ENCODE measurements around the gene LAPTM5.

The LAPTM5 gene

DNA sequence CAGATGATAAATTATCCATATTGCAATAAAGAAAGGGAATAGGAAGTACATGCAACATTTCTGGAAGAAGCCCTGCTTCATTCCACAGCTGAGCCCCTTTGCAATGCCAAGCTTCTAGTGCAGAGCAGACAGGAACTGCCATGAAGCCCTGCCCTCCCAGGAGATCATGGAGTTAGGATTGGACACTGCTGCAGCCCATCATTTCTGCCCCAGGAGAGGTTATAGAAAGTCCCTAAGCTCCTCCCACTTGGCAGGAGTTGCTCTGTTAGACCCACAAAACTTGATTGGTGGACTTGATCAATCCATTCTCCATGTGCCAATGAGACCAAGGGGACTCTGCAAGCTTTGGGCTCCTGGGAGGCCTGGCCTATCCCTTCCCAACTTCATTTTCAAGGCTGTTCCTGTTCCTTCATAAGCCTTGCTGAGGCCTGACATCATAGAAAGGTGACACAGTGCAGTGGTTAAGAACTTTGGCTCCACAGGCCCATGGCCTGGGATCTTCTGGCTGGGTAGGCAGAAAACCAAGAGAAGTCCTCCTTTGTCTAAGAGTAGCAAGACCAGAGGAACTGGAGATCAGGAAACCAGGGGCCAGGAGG, 1.3 kb upstream of the LAPTM5 start:
- H3K9ac ChIP-seq (ENCODE audit: low read length), result no peak overlapping the region
- H3K36me3 ChIP-seq (ENCODE audit: insufficient read depth, low read length), result no peaks in the 10 kb centered on the region
- H3K9me3 ChIP-seq (ENCODE audit: low read length), result no peaks in the 10 kb centered on the region
- no peak overlapping the region for H3K4me3 ChIP-seq (ENCODE audit: low read depth in 1 of 2, low read length in 2 of 2)
- H3K27me3 ChIP-seq (ENCODE audit: control insufficient read depth in 1 of 2, insufficient read depth in 2 of 2, low read length in 2 of 2), result no peaks in the 10 kb centered on the region
- no peak overlapping the region for H3K27ac ChIP-seq (ENCODE audit: low read depth, low read length)
- H3K4me1 ChIP-seq (ENCODE audit: insufficient read depth, low read length), result peaks cover 30% of the 10 kb centered on the region

DNA sequence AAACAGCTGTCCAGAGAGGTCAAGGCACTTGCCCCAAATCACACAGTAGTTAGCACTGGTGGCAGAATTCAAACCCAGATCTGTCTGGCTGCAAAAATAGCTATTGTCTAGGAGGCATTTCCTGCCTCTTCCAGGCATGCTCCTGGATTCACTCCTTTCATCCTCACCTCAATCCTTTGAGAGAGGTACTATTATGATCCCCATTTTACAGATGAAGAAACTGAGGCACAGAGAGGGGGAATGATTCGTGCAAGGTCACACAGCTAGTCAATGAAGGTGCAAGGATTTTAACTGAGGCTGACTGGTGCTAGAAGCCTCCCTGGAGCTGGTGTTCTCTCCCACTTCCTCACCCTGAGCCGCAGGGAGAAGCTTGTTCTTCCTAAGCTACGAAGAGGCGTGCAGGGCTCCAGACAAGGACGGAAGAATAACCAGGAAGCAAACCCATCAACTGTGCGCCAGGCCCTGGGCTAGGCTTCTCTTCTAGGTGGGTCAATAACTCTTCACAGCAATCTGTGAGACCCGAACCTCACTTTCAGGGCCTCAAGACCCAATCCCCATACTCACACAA, 631 bp upstream of the LAPTM5 start:
- Histone ChIP-seq H3K4me1 (ENCODE audit: insufficient read depth, low read length) (peaks cover 24% of the 10 kb centered on the region), H3K36me3 (ENCODE audit: insufficient read depth, low read length) (no peaks in the 10 kb centered on the region), H3K9me3 (ENCODE audit: low read length) (no peaks in the 10 kb centered on the region), H3K4me3 (ENCODE audit: low read depth in 1 of 2, low read length in 2 of 2) (no peak overlapping the region), H3K9ac (ENCODE audit: low read length) (no peak overlapping the region), H3K27ac (ENCODE audit: low read depth, low read length) (no peak overlapping the region), H3K27me3 (ENCODE audit: control insufficient read depth in 1 of 2, insufficient read depth in 2 of 2, low read length in 2 of 2) (no peaks in the 10 kb centered on the region)

DNA sequence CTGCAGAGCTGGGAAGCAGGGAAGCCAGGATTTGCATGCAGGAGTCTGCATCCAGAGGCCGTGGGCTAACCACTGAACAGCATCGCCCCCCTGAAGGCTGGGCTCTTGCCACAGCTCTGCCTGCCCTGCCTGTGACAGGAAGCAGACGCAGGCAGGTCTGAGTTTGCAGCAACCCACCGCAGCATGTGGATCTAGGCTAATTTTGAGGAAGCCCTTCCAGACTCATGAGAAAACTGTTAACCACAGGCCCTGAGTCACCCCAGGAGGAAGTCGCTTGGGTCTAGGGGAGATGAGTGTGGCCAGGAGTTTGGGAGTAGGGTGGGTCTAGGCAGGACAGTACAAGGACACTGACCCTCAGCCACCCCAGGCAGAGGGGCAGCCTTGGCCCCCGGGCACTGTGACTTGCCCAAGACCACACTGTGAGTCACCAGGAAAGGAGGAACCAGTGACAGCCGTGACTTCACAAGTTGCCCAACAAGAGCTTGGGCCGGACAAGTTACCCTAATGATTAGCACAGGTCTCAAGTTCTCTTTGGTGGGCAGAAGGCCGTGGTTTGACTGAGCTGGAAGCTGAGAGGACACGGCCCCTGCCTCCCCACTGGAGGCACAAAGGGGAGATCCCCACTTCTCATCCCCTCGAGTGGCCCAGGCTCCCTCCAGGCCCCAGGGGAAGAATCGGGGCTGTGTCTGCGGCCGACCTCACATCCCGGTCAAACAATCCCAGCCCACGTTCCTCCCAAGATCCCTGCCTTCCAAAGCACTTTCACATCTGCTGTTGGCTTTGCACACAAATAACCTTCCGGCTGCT, 826 bp downstream of the LAPTM5 start:
- Histone ChIP-seq H3K4me3 (ENCODE audit: low read depth in 1 of 2, low read length in 2 of 2) (peak overlapping the region in 1 of 2 donors; percentile 44), H3K27me3 (ENCODE audit: control insufficient read depth in 1 of 2, insufficient read depth in 2 of 2, low read length in 2 of 2) (no peaks in the 10 kb centered on the region), H3K4me1 (ENCODE audit: insufficient read depth, low read length) (peaks cover 9% of the 10 kb centered on the region), H3K9ac (ENCODE audit: low read length) (peak overlapping the region; percentile 2), H3K36me3 (ENCODE audit: insufficient read depth, low read length) (no peaks in the 10 kb centered on the region), H3K27ac (ENCODE audit: low read depth, low read length) (peak overlapping the region; percentile 22), H3K9me3 (ENCODE audit: low read length) (no peaks in the 10 kb centered on the region)

DNA sequence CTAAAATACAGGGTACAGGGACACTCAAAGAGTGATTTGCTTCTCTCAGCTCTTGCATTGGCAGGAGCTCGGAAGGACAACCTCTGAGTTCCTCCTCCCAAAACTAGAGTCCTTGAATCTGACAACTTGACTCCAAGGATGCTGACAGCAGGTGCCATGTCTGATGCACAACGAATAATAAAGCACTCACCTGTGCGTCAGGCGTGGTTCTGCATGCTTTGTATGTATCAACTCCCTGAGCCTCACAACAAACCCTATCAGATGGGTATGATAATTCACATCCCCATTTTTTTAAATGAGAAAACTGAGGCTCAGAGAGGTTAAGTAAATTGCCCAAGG, 1.4 kb downstream of the LAPTM5 start:
- Histone ChIP-seq H3K9ac (ENCODE audit: low read length) (no peak overlapping the region), H3K4me1 (ENCODE audit: insufficient read depth, low read length) (peaks cover 5% of the 10 kb centered on the region), H3K27ac (ENCODE audit: low read depth, low read length) (no peak overlapping the region)

DNA sequence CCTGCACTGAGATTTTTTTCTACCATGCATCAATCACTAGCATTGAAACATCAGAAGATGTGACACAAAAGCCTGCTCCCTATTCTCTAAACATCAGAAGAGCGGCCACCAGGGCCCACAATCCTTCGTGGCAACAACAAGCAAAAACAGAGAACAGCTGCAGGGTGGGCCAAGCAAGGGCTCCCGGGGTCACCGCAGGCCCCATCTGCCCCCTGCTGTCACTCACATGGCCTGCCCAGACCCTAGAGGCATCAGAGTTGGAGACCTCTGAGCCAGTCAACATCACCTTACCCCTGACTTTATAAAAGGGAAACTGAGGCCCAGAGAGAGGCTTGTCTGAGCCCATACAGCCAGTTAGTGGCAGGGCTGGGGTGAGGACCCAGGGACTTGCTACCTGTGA, 1.8 kb downstream of the LAPTM5 start:
- no peaks in the 10 kb centered on the region for H3K36me3 ChIP-seq (ENCODE audit: insufficient read depth, low read length)
- no peaks in the 10 kb centered on the region for H3K27me3 ChIP-seq (ENCODE audit: control insufficient read depth in 1 of 2, insufficient read depth in 2 of 2, low read length in 2 of 2)
- peaks cover 1% of the 10 kb centered on the region for H3K4me1 ChIP-seq (ENCODE audit: insufficient read depth, low read length)
- no peaks in the 10 kb centered on the region for H3K9me3 ChIP-seq (ENCODE audit: low read length)
- H3K27ac ChIP-seq (ENCODE audit: low read depth, low read length), result no peak overlapping the region
- no peak overlapping the region for H3K9ac ChIP-seq (ENCODE audit: low read length)
- no peak overlapping the region for H3K4me3 ChIP-seq (ENCODE audit: low read depth in 1 of 2, low read length in 2 of 2)

More for the DNA sequence above, 1.4 kb downstream of the LAPTM5 start:
- Histone ChIP-seq H3K27me3 (ENCODE audit: control insufficient read depth in 1 of 2, insufficient read depth in 2 of 2, low read length in 2 of 2) (no peaks in the 10 kb centered on the region), H3K4me3 (ENCODE audit: low read depth in 1 of 2, low read length in 2 of 2) (no peak overlapping the region), H3K9me3 (ENCODE audit: low read length) (no peaks in the 10 kb centered on the region), H3K36me3 (ENCODE audit: insufficient read depth, low read length) (no peaks in the 10 kb centered on the region)

DNA sequence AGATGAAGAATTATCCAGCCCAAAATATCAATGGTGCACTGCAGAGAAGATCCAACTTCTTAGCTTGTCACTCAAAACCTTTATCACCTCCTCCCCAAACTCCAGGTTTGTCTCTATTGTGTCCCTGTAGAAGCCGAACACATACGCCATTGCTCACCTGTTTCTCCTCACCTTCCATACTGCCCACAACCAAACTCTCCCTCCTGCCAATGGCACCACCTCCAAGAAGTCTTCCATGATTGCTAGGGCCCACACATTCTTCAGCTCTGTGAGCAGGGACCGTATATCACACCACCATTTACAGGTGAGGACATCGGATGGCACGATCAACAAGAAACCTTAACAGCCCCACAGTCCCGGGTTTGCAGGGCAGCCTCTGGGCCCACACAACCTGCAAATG, 2.2 kb downstream of the LAPTM5 start:
- H3K4me3 ChIP-seq (ENCODE audit: low read depth in 1 of 2, low read length in 2 of 2), result no peak overlapping the region
- H3K9ac ChIP-seq (ENCODE audit: low read length), result no peak overlapping the region
- H3K9me3 ChIP-seq (ENCODE audit: low read length), result no peaks in the 10 kb centered on the region
- H3K4me1 ChIP-seq (ENCODE audit: insufficient read depth, low read length), result no peaks in the 10 kb centered on the region
- H3K27ac ChIP-seq (ENCODE audit: low read depth, low read length), result no peak overlapping the region
- H3K36me3 ChIP-seq (ENCODE audit: insufficient read depth, low read length), result no peaks in the 10 kb centered on the region
- H3K27me3 ChIP-seq (ENCODE audit: control insufficient read depth in 1 of 2, insufficient read depth in 2 of 2, low read length in 2 of 2), result no peaks in the 10 kb centered on the region

DNA sequence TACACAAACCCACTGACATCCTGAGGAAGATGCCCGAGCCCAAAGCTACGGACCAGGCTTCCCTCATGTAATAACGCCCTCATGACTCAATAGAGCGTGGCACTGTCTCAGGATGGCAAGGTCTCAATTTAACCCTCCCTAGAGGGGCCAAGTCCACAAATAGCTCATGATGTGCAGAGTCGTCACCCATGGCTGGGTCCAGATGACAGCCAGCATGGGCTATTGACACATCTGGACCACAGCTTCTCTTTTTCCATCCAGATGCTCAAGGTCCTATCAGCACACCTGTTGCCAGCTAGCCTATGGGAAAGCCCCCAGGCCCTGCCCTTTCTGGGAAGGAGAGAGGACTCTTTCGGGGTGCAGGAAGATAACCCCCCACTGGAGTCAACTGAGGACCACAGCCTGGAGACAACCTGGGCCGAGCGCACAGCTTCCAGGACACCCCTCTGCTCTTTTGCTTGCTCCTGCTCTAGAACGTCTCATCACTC, 2.8 kb downstream of the LAPTM5 start:
- Histone ChIP-seq H3K27me3 (ENCODE audit: control insufficient read depth in 1 of 2, insufficient read depth in 2 of 2, low read length in 2 of 2) (no peaks in the 10 kb centered on the region), H3K9ac (ENCODE audit: low read length) (no peak overlapping the region), H3K27ac (ENCODE audit: low read depth, low read length) (no peak overlapping the region), H3K4me3 (ENCODE audit: low read depth in 1 of 2, low read length in 2 of 2) (peak overlapping the region in 1 of 2 donors; percentile 4), H3K36me3 (ENCODE audit: insufficient read depth, low read length) (no peaks in the 10 kb centered on the region), H3K9me3 (ENCODE audit: low read length) (no peaks in the 10 kb centered on the region), H3K4me1 (ENCODE audit: insufficient read depth, low read length) (no peaks in the 10 kb centered on the region)

DNA sequence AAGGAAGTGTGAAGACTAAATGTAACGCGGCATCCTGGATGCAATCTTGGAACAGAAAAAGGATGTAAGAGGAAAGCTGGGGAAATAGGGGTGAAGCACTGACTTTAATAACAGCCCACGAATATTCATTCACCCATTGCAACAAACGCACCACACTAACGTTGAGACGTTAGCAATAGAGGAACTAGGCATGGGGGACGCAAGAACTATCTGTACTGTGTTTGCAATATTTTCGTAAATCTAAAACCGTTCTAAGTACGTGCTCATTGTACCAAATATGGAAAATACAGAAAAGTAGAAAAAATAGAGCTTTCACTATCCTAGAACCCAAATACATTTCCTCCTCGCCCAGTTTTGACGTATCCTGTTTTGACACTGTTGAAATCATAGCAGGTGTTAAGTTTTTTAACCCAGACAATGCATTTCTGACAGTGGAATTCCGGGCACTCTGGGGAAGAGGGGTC, 3.9 kb downstream of the LAPTM5 start:
- no peak overlapping the region for H3K27ac ChIP-seq (ENCODE audit: low read depth, low read length)

DNA sequence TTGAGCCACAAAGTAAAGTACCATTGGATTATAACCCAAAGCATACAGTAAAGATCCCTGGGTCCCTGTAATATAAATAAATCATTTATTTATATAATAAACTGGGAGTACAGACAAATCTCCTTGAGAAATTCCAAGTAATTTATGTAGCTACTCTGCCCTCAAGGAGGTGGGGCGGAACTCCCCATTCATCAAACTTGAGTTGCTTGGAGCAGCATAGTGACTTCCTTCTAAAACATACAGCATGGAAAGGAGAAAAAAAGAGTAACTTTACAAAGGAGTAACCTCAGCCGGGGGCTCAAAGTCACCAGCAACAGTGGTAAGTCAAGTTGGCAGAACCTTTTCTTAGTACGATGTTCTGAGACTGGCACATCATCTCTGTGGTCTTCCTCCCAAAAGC, 4.5 kb downstream of the LAPTM5 start:
- no peak overlapping the region for H3K27ac ChIP-seq (ENCODE audit: low read depth, low read length)
- no peak overlapping the region for H3K4me3 ChIP-seq (ENCODE audit: low read depth in 1 of 2, low read length in 2 of 2)
- no peak overlapping the region for H3K9ac ChIP-seq (ENCODE audit: low read length)
- H3K4me1 ChIP-seq (ENCODE audit: insufficient read depth, low read length), result no peaks in the 10 kb centered on the region
- no peaks in the 10 kb centered on the region for H3K27me3 ChIP-seq (ENCODE audit: control insufficient read depth in 1 of 2, insufficient read depth in 2 of 2, low read length in 2 of 2)
- H3K9me3 ChIP-seq (ENCODE audit: low read length), result no peaks in the 10 kb centered on the region
- no peaks in the 10 kb centered on the region for H3K36me3 ChIP-seq (ENCODE audit: insufficient read depth, low read length)

More for the DNA sequence above, 3.9 kb downstream of the LAPTM5 start:
- Histone ChIP-seq H3K27me3 (ENCODE audit: control insufficient read depth in 1 of 2, insufficient read depth in 2 of 2, low read length in 2 of 2) (no peaks in the 10 kb centered on the region), H3K9ac (ENCODE audit: low read length) (no peak overlapping the region), H3K36me3 (ENCODE audit: insufficient read depth, low read length) (no peaks in the 10 kb centered on the region), H3K9me3 (ENCODE audit: low read length) (no peaks in the 10 kb centered on the region), H3K4me1 (ENCODE audit: insufficient read depth, low read length) (no peaks in the 10 kb centered on the region), H3K4me3 (ENCODE audit: low read depth in 1 of 2, low read length in 2 of 2) (no peak overlapping the region)

DNA sequence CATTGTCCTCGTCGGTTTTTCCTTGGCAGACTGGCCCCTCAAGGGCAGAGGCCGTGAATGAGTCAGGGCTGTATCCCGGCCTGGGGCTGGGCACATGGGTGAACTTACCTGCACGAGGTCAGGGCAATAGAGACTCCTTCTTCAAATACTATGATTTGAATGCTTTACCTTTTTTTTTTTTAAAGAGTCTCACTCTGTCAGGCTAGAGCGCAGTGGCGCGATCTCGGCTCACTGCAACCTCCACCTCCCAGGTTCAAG, 5.0 kb downstream of the LAPTM5 start:
- Histone ChIP-seq H3K27ac (ENCODE audit: low read depth, low read length) (no peak overlapping the region), H3K9ac (ENCODE audit: low read length) (no peak overlapping the region), H3K4me1 (ENCODE audit: insufficient read depth, low read length) (no peaks in the 10 kb centered on the region), H3K9me3 (ENCODE audit: low read length) (no peaks in the 10 kb centered on the region), H3K27me3 (ENCODE audit: control insufficient read depth in 1 of 2, insufficient read depth in 2 of 2, low read length in 2 of 2) (no peaks in the 10 kb centered on the region), H3K36me3 (ENCODE audit: insufficient read depth, low read length) (no peaks in the 10 kb centered on the region), H3K4me3 (ENCODE audit: low read depth in 1 of 2, low read length in 2 of 2) (no peak overlapping the region)

DNA sequence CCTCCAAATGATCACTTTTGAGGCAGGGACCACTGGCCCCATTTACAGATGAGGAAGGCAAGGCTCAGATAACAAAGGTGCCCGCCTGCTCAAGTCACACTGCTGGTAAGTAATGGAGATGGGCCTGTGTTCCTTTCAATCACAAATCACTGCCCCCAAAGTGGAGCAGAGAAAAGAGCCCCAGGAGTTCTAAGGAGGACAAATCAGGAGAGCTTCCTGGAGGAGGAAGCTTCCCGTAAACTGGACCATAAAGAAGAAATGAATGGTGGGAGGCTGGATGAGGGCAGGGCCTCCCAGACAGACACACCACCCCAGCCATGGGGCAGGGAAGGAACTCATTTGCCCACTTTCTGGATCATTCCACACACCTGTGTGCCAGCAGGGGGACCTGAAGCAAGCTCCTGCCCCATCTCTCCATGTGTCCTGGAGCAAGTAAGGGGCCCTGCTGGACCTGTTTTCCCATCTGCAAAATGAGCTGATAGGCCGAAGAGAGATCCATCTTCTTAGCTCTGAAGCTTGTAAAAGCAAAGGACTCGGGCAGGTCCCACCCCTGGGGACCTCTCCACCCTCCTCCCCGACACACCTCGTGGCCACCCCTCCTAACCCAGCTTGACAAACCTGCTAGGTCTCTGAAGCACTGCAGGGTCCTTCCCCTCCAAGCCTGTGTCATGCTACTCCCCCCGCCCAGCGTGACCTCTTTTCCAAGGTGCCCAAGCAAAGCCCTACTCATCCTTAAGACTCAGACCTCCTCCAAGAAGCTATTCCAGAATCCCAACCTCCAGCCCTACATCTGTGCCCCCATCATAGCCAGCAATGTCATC, 5.5 kb downstream of the LAPTM5 start:
- H3K36me3 ChIP-seq (ENCODE audit: insufficient read depth, low read length), result no peaks in the 10 kb centered on the region
- no peak overlapping the region for H3K27ac ChIP-seq (ENCODE audit: low read depth, low read length)
- no peak overlapping the region for H3K4me3 ChIP-seq (ENCODE audit: low read depth in 1 of 2, low read length in 2 of 2)
- no peak overlapping the region for H3K9ac ChIP-seq (ENCODE audit: low read length)
- H3K9me3 ChIP-seq (ENCODE audit: low read length), result no peaks in the 10 kb centered on the region
- no peaks in the 10 kb centered on the region for H3K4me1 ChIP-seq (ENCODE audit: insufficient read depth, low read length)
- H3K27me3 ChIP-seq (ENCODE audit: control insufficient read depth in 1 of 2, insufficient read depth in 2 of 2, low read length in 2 of 2), result no peaks in the 10 kb centered on the region
